Sigmoid colon (tissue), 7 donors: ENCODE data around the gene SELPLG. TPM values are rescaled to one million over a fixed set of nuclear protein-coding genes. Genes with fewer than 3 reads are reported as not detected.

Experiments
- DNase-seq: peaks from one replicate; pipeline ENCODE4 v3.0.0-alpha.2; 2019
- H3K27ac ChIP-seq, 4 donors: fragments of 200-600 bp; sonication (generic); one replicate each; pipeline ENCODE4 v1.5.1; 2016 to 2019; ENCODE audit warnings: mild to moderate bottlenecking in 1 of 4
- H3K27me3 ChIP-seq, 3 donors: fragments of 200-600 bp; sonication (generic); one replicate each; pipeline ENCODE4 v1.5.1; 2019; ENCODE audit warnings: mild to moderate bottlenecking in 1 of 3
- H3K36me3 ChIP-seq, 4 donors: fragments of 200-600 bp; sonication (generic); one replicate each; pipeline ENCODE4 v1.5.1; 2016 to 2019
- H3K4me1 ChIP-seq, 4 donors: fragments of 200-600 bp; sonication (generic); one replicate each; pipeline ENCODE4 v1.5.1; 2017 to 2019
- H3K4me3 ChIP-seq, 4 donors: fragments of 200-600 bp; sonication (generic); one replicate each; pipeline ENCODE4 v1.5.1; 2017 to 2019; ENCODE audit warnings: mild to moderate bottlenecking in 2 of 4, moderate library complexity in 1 of 4
- H3K9me3 ChIP-seq, 4 donors: fragments of 200-600 bp in 3 of 4; sonication (generic) in 3 of 4; one replicate each; pipeline versions ENCODE4 v1.5.1 to v1.6.1; 2013 to 2019
- EP300 ChIP-seq, 4 donors: sonication (generic); formaldehyde crosslinking; IDR thresholded peaks; one replicate each; pipeline ENCODE4 v1.6.1; 2017; ENCODE audit warnings: antibody characterized with exemption in 4 of 4
- POLR2A ChIP-seq, 2 donors: fragments of 450-650 bp; IDR thresholded peaks; one replicate each; pipeline ENCODE4 v1.6.1; 2016; ENCODE audit warnings: antibody characterized with exemption in 2 of 2, mild to moderate bottlenecking in 2 of 2, moderate library complexity in 2 of 2
- POLR2AphosphoS5 ChIP-seq, 4 donors: sonication (generic); formaldehyde crosslinking; IDR thresholded peaks; one replicate each; pipeline ENCODE4 v1.6.1; 2017; ENCODE audit warnings: antibody characterized with exemption in 4 of 4
- WGBS, 2 donors: extraction: QIAGEN DNeasy Blood & Tissue Kit; methylation state at CpG; one replicate each; pipeline ENCODE4 v1.1.7; 2013; 5-methylcytosine and 5-hydroxymethylcytosine counted together
- intact Hi-C: fragments of 100-400 bp; cut with DNase I; formaldehyde crosslinking; loops from one replicate; pipeline ENCODE4 v1.15.1; 2023
- polyA plus RNA-seq, 3 donors: library from polyadenylated mRNA; stranded (reverse); fragments of 200-250 nt; gene quantifications; one replicate each; pipeline ENCODE4 v1.2.3, GENCODE V29; 2013
- total RNA-seq, 4 donors: library from RNA; depleted of rRNA; stranded (reverse); fragments of >200 nt; gene quantifications; one replicate each; pipeline ENCODE4 v1.1.0, GENCODE V29; 2016
- TF ChIP-seq, protein P1 (sequence below), 4 experiments: fragments of 450-650 bp in 3 of 4; fragments of 200-600 bp in 1 of 4; IDR thresholded peaks; one replicate each; pipeline ENCODE4 v1.5.1; 2016 to 2019; ENCODE audit warnings: antibody characterized with exemption in 4 of 4, mild to moderate bottlenecking in 3 of 4, moderate library complexity in 2 of 4
- donor health status: healthy with polysubstance abuse.
- donor health status: Bipolar disorder and iron deficiency.
- donor health status: healthy.

SELPLG gene
- total and polyA plus RNA-seq, 7 donors, result 1.8 to 26.1 (median 6.7) TPM

DNA sequence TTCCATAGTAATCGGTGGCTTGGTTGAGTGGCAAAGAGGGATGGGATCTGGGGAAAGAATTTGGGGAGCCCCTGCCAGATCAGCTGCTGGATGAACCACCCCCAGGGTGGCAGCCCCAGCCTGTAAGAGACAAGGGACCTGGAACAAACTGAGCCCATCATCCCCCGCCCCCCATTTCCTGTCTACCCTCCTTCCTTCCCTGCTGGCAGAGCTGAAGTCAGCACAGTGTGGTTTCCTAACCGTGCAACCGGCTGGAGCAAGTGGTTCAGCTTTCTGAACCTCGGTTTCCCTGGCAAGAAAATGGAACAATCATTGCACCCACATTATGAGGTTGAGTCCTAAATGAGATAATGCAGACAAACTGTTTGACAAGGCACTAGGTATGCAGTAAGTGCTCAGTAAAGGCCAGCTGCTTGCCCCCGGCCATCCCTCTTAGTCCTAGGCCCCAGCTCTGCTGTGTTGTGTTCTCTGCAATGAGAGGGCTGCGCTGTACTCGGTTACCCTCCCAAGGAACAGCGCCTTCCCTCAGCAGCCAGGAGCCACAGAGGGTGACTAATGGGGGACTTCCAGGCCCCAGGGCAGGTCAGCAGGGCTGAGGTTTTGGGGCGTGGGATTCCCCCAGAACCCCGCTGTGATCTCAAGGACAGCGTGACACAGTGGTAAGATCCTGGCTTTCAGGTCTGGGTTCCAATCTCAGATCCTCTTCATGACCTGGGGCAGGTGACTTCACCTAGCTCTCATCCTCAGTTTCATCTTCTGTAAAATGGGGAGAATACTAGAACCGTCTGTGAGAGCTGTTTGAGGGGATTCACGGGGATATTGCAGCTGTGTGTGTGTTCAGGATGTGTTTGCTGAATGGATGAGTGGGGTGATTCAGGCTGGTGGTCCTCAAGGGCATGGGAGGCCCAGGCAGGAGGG lies 16.5 kb downstream of the SELPLG start:
- no peak for DNase-seq
- H3K36me3 ChIP-seq, result no peaks in the 10 kb centered on the region
- H3K27ac ChIP-seq, result no peak overlapping the region
- peaks cover 0 to 14% (median 8%) of the 10 kb centered on the region in 4 donors for H3K4me1 ChIP-seq
- no peak overlapping the region for H3K4me3 ChIP-seq
- intact Hi-C loops, result loop anchor here (5.0 kb wide), 1 partner anchor 335 kb away; no protein-coding TSS in a partner anchor
- H3K27me3 ChIP-seq, result no peaks in the 10 kb centered on the region
- no peak for TF ChIP-seq POLR2AphosphoS5 (IDR thresholded peaks at IDR 0.05)
- no peaks in the 10 kb centered on the region for H3K9me3 ChIP-seq
- WGBS, 2 donors, result 58 to 76% methylated on average over 14 of the region's 14 CpGs

- no peaks in the 10 kb centered on the region for H3K27me3 ChIP-seq
- no peak overlapping the region for H3K27ac ChIP-seq
- intact Hi-C loops, result loop anchor here (5.0 kb wide), 1 partner anchor 336 kb away; no protein-coding TSS in a partner anchor
- DNase-seq, result no peak
- H3K36me3 ChIP-seq, result no peaks in the 10 kb centered on the region
- H3K9me3 ChIP-seq, result no peaks in the 10 kb centered on the region
- H3K4me3 ChIP-seq, result no peak overlapping the region
- peaks cover 0 to 14% (median 8%) of the 10 kb centered on the region in 4 donors for H3K4me1 ChIP-seq
- 91 to 95% methylated on average over 2 of the region's 2 CpGs for WGBS, 2 donors
- TF ChIP-seq POLR2AphosphoS5 (IDR thresholded peaks at IDR 0.05), result no peak
- no peak for TF ChIP-seq EP300 (IDR thresholded peaks at IDR 0.05)
- no peak for TF ChIP-seq POLR2A (IDR thresholded peaks at IDR 0.05)
- TF ChIP-seq, protein P1, sequence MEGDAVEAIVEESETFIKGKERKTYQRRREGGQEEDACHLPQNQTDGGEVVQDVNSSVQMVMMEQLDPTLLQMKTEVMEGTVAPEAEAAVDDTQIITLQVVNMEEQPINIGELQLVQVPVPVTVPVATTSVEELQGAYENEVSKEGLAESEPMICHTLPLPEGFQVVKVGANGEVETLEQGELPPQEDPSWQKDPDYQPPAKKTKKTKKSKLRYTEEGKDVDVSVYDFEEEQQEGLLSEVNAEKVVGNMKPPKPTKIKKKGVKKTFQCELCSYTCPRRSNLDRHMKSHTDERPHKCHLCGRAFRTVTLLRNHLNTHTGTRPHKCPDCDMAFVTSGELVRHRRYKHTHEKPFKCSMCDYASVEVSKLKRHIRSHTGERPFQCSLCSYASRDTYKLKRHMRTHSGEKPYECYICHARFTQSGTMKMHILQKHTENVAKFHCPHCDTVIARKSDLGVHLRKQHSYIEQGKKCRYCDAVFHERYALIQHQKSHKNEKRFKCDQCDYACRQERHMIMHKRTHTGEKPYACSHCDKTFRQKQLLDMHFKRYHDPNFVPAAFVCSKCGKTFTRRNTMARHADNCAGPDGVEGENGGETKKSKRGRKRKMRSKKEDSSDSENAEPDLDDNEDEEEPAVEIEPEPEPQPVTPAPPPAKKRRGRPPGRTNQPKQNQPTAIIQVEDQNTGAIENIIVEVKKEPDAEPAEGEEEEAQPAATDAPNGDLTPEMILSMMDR (IDR thresholded peaks at IDR 0.05), result no peak
These were observed 17.3 kb downstream of the SELPLG start for GRCh38 chr12:108616359-108616758.

DNA sequence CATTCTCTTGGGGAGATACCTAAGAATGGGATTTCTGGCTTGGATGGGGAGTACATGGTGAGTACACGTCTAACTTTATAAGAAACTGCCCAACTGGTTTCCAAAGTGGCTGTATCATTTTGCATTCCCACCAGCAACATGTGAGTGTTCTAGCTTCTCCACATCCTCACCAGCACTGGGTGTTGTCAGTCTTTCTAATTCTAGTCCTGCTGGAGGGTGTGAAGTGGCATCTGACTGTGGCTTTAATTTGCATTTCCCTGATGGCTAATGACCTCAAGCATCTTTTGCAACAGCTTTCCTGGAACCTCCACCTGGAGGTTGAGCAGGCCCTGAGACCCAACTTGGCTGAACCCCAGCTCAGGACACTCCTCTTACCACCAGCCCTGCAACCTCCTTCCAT lies 17.8 kb downstream of the SELPLG start:
- H3K27ac ChIP-seq, result no peak overlapping the region
- H3K4me1 ChIP-seq, result peaks cover 0 to 14% (median 8%) of the 10 kb centered on the region in 4 donors
- no peak overlapping the region for H3K4me3 ChIP-seq
- WGBS, 2 donors, result 88 to 93% methylated on average over 1 of the region's 1 CpG
- no peak for DNase-seq
- intact Hi-C loops, result loop anchor here (5.0 kb wide), 1 partner anchor 336 kb away; no protein-coding TSS in a partner anchor
- no peaks in the 10 kb centered on the region for H3K36me3 ChIP-seq
- TF ChIP-seq POLR2AphosphoS5 (IDR thresholded peaks at IDR 0.05), result no peak
- TF ChIP-seq POLR2A (IDR thresholded peaks at IDR 0.05), result no peak
- no peaks in the 10 kb centered on the region for H3K9me3 ChIP-seq
- H3K27me3 ChIP-seq, result no peaks in the 10 kb centered on the region

- DNase-seq, result no peak
- Histone ChIP-seq H3K4me3 (no peak overlapping the region), H3K27ac (no peak overlapping the region), H3K27me3 (no peaks in the 10 kb centered on the region), H3K36me3 (no peaks in the 10 kb centered on the region), H3K4me1 (peaks cover 0 to 18% (median 9%) of the 10 kb centered on the region in 4 donors), H3K9me3 (no peaks in the 10 kb centered on the region)
- intact Hi-C loops, result loop anchor here (5.0 kb wide), 1 partner anchor 338 kb away; no protein-coding TSS in a partner anchor
- 90 to 91% methylated on average over 6 of the region's 6 CpGs for WGBS, 2 donors
- TF ChIP-seq EP300 (IDR thresholded peaks at IDR 0.05), result no peak
- TF ChIP-seq POLR2AphosphoS5 (IDR thresholded peaks at IDR 0.05), result no peak
- TF ChIP-seq, protein P1 (IDR thresholded peaks at IDR 0.05), result no peak
- TF ChIP-seq POLR2A (IDR thresholded peaks at IDR 0.05), result no peak
These were observed 19.1 kb downstream of the SELPLG start for GRCh38 chr12:108614639-108615038.

DNA sequence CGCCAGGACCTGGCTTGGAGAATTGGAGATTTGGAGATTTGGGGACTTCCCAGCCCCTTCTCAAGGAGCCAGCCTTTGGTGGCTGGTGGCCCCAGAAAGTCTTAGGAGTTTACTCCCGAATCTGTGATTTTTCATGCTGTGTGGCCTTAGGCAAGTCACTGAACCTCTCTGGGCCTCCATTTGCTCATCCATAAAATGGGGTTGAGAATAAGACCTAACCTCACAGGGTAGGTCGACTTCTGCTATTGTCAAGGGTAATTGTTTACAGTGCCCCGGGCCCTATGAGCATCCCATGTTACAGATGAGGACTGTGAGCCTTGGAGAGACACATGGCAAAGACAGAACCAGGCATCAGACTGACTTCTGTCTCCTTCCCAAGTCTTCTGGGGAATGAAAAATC lies 19.7 kb downstream of the SELPLG start:
- DNase-seq, result no peak
- Histone ChIP-seq H3K36me3 (no peaks in the 10 kb centered on the region), H3K27me3 (no peaks in the 10 kb centered on the region), H3K4me1 (peaks cover 0 to 21% (median 11%) of the 10 kb centered on the region in 4 donors), H3K9me3 (no peaks in the 10 kb centered on the region), H3K4me3 (no peak overlapping the region), H3K27ac (no peak overlapping the region)
- 82 to 87% methylated on average over 4 of the region's 4 CpGs for WGBS, 2 donors
- TF ChIP-seq POLR2A (IDR thresholded peaks at IDR 0.05), result no peak
- TF ChIP-seq, protein P1 (IDR thresholded peaks at IDR 0.05), result no peak
- no peak for TF ChIP-seq POLR2AphosphoS5 (IDR thresholded peaks at IDR 0.05)
- TF ChIP-seq EP300 (IDR thresholded peaks at IDR 0.05), result no peak
- intact Hi-C loops, result no loop called here
